ENCODE measurements around the gene ZFYVE16.
"Not testable (repeated sequence)": the region's sequence is repeated elsewhere in the genome, so short reads cannot be mapped to it uniquely, and the experiment has no call there.

Gene ZFYVE16

DNA sequence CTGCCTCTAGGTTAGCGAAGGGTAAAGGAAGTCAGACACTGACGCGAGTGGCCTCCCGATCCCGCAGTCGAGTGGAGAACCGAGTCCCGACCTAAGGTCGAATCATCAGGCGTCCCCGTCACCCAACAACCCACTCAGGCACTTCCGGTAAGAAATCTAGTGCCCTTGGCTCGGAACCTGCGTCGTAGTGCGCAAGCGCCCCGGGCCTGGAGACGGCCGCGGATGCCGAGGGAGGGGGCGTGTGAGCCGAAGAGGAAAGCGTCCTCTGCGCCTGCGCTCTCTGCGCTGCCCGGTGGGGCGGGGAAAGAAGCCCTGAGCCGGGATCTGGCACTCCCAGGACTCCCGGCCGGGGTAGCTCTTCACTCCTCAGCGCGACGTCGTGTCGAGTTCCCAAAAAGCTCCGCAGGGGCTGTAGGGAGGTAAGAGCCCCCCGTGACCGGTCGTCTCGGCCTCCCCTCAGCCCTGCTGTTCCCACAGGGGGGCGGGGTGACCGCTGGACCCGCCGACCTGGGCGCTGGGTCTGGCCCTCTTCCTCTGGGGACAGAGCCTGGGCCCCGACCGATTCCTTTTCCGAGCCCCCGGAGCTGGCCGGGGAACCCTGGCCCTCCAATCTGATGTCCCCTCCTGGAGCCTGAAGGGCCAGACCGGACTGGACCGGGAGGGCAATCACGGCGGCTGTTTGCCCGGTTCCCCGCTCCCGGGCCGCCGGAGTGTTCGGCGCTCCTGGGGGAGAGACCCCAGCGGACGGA is at the start of gene ZFYVE16:
Gene ZFYVE16 (plus strand): TSS at position 330 of the 749 bp plus-strand sequence. CDS start 26,084 bp downstream, outside the sequence.
- peak; percentile 94 to 95 (median 95) for DNase-seq (ENCODE audit: low read depth in 3 of 3)

DNA sequence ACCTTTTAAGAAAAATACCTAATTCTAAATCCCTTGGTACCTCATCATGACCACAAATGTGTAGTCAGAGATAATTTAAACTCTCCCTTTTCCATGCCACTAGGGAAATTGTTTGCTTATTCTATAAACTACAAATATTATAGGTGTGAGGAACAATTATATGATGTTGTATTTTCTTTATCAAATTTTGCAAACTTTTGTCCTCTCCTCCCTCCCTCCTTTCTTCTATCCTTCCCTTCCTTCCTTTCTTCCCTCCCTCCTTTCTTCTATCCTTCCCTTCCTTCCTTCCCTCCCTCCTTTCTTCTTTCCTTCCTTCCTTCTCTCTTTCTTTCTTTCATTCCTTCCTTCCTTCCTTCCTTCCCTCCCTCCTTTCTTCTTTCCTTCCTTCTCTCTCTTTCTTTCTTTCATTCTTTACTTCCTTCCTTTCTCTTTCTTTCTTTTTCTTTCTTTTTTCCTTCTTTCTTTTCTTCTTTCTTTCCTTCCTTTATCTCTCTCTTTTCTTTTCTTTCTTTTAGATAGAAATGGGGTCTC is 46.9 kb upstream of the ZFYVE16 start:
- DNase-seq (ENCODE audit: low read depth in 3 of 3) = no peak

DNA sequence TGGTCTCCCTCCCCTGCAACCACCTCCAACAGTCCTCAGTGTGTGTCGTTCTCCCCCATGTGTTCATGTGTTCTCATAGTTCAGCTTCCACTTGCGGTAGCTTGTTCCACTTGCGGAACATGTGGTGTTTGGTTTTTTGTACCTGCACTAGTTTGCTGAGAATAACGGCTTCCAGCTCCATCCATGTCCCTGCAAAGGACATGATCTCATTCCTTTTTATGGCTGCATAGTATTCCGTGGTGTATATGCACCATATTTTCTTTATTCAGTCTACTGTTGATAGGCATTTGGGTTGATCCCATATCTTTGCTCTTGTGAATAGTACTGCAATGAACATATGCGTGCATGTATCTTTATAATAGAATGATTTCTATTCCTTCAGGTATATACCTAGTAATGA is 43.0 kb upstream of the ZFYVE16 start:
- no peak for DNase-seq (ENCODE audit: low read depth in 3 of 3)

- no peak for DNase-seq (ENCODE audit: low read depth in 3 of 3)
Measured at GRCh38 chr5:80368661-80369480, 39.0 kb upstream of the ZFYVE16 start.

DNA sequence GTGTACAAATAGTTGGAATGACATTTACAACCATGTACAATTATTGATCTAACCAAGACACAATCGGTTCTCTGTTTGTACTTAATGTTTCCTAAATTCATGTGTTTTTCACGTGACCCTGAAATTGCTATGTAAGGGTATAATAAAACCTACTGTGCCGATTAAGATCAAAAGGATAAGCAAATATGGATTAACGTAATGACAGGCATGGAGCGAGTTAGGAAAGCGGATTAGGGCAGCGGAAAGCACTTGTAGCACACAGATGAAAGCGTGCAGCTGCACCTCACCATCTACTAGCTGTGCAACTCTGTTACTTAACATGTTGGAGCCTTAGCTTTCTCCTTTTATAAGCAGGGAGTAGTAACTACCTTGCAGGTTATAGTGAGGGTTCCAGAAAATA is 38.3 kb upstream of the ZFYVE16 start:
- no peak for DNase-seq (ENCODE audit: low read depth in 3 of 3)

GRCh38 chr5:80370390-80370789 is 37.5 kb upstream of the ZFYVE16 start:
- DNase-seq (ENCODE audit: low read depth in 3 of 3) = no peak

DNA sequence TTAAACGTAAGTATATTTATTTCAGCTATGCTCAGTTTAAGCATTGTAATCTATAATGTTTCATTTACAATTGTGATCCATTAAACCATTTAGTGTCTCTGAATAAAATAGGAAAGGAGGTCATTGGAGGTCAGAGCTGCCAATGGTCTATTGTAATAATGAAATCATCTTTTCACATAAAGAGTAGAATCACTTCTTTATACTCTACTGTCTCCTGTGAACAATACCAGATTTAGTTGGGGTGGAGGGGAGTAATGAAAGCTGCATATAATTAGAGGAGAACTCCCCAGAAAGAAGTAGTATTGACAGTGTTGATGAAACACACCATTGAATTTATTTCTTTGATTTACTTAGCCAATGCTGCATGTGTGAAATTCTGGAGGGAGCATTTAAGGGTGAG is 35.1 kb upstream of the ZFYVE16 start:
- no peak for DNase-seq (ENCODE audit: low read depth in 3 of 3)

GRCh38 chr5:80374188-80374587 is 33.7 kb upstream of the ZFYVE16 start:
- DNase-seq (ENCODE audit: low read depth in 3 of 3) = no peak

- DNase-seq (ENCODE audit: low read depth in 3 of 3) = no peak
Measured at GRCh38 chr5:80376557-80376956, 31.3 kb upstream of the ZFYVE16 start.

DNA sequence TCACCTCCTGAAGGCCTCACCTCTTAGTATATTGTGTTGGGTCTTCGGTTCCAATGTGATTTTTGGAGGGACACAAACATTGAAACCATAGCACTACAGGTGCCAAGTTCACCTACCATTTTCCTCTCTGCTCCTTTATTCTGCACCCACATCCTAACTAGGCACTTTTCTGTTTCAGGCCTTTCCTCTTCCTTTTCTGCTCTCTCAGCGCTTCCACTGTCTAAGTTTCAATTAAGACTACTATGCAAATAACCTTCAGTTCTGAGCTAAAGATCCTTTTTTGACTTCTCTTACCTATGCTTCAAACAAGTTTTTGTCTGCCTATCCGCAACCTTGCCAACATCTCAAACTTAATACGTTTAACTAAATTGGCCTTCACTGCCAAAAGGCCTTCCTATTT is 25.4 kb upstream of the ZFYVE16 start:
- no peak for DNase-seq (ENCODE audit: low read depth in 3 of 3)

DNA sequence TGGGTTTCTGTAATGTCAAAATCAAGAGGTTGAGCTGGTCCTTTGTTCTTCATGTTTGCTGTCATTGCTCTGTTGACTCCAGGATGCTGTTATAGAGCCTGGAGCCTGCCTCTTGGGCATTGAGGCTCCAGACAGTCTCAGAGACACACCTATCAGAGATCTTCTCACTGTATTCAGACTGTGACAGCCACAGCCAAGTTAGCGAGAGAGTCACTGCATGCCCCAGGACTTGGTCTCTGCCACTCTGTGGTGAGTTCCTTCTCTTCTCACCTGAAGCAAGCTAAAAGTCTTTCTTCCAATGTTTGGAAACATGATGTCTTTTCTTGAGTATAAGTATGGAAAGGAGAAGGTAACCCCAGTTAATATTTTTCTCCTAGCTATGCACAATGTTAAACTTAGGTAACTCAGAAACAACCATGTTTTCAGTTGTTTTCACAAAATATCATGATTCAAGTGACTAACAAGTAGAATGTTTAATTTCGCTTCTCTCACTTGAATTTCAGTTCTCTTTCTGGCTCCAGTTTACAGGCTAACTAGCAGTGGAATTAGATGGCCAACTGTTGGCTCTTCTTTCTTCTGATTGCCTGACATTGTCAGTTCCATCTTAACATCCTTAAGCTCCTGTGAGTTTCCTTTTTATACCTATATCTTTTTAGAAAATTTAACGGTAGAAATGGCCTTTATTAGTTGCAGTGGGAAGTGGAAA is 20.6 kb upstream of the ZFYVE16 start:
- DNase-seq (ENCODE audit: low read depth in 3 of 3) = no peak

DNA sequence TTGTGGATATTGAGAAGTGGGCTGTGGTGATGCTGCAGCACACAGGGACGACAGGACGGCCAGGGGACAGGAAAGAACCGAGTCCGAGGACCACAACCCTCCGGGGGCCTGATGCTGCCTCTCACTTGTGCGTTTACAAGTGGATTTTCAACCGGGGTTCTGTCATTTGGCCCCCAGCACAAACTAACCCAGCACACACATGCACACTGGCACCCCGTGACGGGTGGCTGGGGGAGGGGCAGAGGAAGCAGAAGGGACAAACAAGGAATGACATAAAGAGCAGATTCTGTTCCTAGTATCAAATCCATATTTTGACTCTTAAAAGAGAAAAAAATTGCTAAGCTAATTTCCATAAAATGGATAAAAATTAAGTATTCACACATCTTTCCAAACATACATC is 18.3 kb upstream of the ZFYVE16 start:
- no peak for DNase-seq (ENCODE audit: low read depth in 3 of 3)

GRCh38 chr5:80390413-80390812 is 17.5 kb upstream of the ZFYVE16 start:
- not testable (repeated sequence) for DNase-seq (ENCODE audit: low read depth in 3 of 3)

DNA sequence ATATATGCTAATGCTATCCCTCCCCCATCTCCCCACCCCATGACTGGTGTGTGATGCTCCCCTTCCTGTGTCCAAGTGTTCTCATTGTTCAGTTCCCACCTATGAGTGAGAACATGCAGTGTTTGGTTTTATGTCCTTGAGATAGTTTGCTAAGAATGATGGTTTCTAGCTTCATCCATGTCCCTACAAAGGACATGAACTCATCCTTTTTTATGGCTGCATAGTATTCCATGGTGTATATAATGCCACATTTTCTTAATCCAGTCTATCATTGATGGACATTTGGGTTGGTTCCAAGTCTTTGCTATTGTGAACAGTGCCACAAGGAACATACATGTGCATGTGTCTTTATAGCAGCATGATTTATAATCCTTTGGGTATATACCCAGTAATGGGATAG is 16.6 kb upstream of the ZFYVE16 start:
- DNase-seq (ENCODE audit: low read depth in 3 of 3) = not testable (repeated sequence)

GRCh38 chr5:80399526-80400239 is 8.2 kb upstream of the ZFYVE16 start:
- no peak for DNase-seq (ENCODE audit: low read depth in 3 of 3)

DNA sequence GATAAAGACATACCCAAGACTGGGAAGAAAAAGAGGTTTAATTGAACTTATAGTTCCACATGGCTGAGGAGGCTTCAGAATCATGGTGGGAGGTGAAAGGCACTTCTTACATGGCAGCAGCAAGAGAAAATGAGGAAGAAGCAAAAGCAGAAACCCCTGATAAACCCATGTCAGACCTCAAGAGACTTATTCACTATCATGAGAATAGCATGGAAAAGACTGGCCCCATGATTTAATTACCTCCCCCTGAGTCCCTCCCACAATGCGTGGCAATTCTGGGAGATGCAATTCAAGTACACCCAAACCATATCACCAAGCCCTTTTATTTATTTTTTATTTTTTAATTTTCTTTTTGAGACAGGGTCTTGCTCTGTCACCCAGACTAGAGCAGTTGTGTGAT is 7.5 kb upstream of the ZFYVE16 start:
- not testable (repeated sequence) for DNase-seq (ENCODE audit: low read depth in 3 of 3)

- no peak for DNase-seq (ENCODE audit: low read depth in 3 of 3)
Measured at GRCh38 chr5:80403782-80404181, 4.1 kb upstream of the ZFYVE16 start.

DNA sequence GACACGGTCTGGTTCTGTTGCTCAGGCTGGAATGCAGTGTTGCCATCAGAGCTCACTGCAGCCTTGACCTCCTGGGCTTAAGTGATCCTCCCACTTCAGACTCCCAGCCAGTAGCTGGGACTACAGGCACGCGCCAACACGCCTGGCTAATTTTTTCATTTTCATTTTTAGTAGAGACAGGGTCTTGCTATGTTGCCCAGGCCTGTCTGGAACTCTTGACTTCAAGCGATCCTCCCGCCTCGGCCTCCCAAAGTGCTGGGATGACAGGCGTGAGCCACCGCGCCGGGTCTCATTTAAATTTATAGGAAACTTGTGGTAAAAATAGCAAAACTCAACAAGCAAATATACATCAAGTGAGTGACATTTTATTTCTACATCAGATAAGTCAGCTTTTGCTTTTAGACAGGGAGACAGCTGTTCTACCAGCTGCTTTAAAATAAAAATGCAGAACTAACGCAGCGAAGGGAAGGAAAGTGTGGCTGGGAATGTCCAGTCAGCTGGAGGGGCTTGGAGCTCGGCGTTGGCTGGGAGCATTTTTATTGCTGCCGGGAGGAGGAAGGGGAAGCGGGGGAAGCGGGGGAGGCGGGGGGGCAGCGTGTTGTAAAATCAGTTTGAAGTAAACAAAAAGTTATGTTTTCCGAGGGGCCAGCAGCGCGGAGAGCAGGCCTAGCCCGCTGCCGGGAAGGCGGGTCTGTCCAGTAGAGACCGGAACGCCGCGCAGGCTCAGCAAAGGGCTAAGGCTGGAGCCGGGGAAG is 707 bp upstream of the ZFYVE16 start:
- DNase-seq (ENCODE audit: low read depth in 3 of 3) = no peak

- DNase-seq (ENCODE audit: low read depth in 3 of 3) = no peak
Measured at GRCh38 chr5:80408484-80409366, 861 bp downstream of the ZFYVE16 start.
